Gastrocnemius medialis (tissue), 4 donors: ENCODE measurements around the gene ECSCR. TPM values are rescaled to one million over a fixed set of nuclear protein-coding genes. Genes with fewer than 3 reads are reported as not detected.
A peak's percentile ranks its signal among the peaks of the same experiment; 100 is the strongest.

ENCODE experiments used
- ATAC-seq, 2 donors: fragments of 150-250 bp; one replicate each; pipeline ENCODE4 v1.9.1; 2016
- DNase-seq, 2 donors: peaks; one replicate each; pipeline ENCODE4 v3.0.0-alpha.2; 2019
- H3K27ac ChIP-seq, 4 donors: fragments of 200-600 bp; sonication (generic); 1 replicate in 1 of 4; 2 replicates in 3 of 4; pipeline ENCODE4 v1.5.1; 2016 to 2018; ENCODE audit warnings: mild to moderate bottlenecking in 2 of 4, moderate library complexity in 1 of 4
- H3K27me3 ChIP-seq, 3 donors: fragments of 200-600 bp; sonication (generic) in 2 of 3; 1 replicate in 1 of 3; 2 replicates in 2 of 3; pipeline versions ENCODE4 v1.5.1 to v1.6.0; 2016 to 2019; ENCODE audit warnings: mild to moderate bottlenecking in 1 of 3, moderate library complexity in 1 of 3
- H3K36me3 ChIP-seq, 2 donors: fragments of 200-600 bp; sonication (generic) in 1 of 2; one replicate each; pipeline ENCODE4 v1.5.1; 2017 to 2018
- H3K4me1 ChIP-seq, 2 donors: fragments of 200-600 bp; sonication (generic) in 1 of 2; one replicate each; pipeline ENCODE4 v1.5.1; 2016 to 2017; ENCODE audit warnings: mild to moderate bottlenecking in 2 of 2
- H3K4me3 ChIP-seq, 4 donors: fragments of 200-600 bp; sonication (generic) in 3 of 4; 1 replicate in 1 of 4; 2 replicates in 3 of 4; pipeline ENCODE4 v1.5.1; 2016 to 2019; ENCODE audit warnings: mild to moderate bottlenecking in 2 of 4
- H3K9me3 ChIP-seq, 3 donors: fragments of 200-600 bp; sonication (generic) in 2 of 3; 1 replicate in 1 of 3; 2 replicates in 2 of 3; pipeline ENCODE4 v1.5.1; 2016 to 2019
- CTCF ChIP-seq, 5 experiments: fragments of 450-650 bp in 3 of 5; fragments of 200-600 bp in 2 of 5; sonication (generic) in 2 of 5; IDR thresholded peaks in 4 of 5; conservative IDR thresholded peaks in 1 of 5; 1 replicate in 4 of 5; 2 replicates in 1 of 5; pipeline ENCODE4 v1.5.1; 2016 to 2019; ENCODE audit warnings: antibody characterized with exemption in 5 of 5, mild to moderate bottlenecking in 3 of 5, moderate library complexity in 3 of 5
- POLR2A ChIP-seq, 2 donors: fragments of 450-650 bp; IDR thresholded peaks; one replicate each; pipeline ENCODE4 v1.6.1; 2017; ENCODE audit warnings: antibody characterized with exemption in 2 of 2, mild to moderate bottlenecking in 2 of 2, moderate library complexity in 2 of 2
- in situ Hi-C, 4 donors: fragments of 200-750 bp; cut with MboI; loops; one replicate each; pipeline versions ENCODE4 v1.15.0 to v1.8.0; 2017; ENCODE audit warnings: low sequenced_read_pairs in 4 of 4
- intact Hi-C: fragments of 100-400 bp; cut with DNase I; formaldehyde crosslinking; loops from one replicate; pipeline ENCODE4 v1.15.1; 2023; ENCODE audit warnings: low total_unique reads
- total RNA-seq, 4 donors: library from RNA; depleted of rRNA; stranded (reverse); fragments of >200 nt; gene quantifications; one replicate each; pipeline versions ENCODE4 v1.1.0 to v1.2.3, GENCODE V29; 2016

Gene ECSCR
- total RNA-seq, 4 donors from 2014 or later: 5.4 to 8.9 (median 6.9) TPM

GRCh38 chr5:139474890-139475791 lies 12.6 kb upstream of the ECSCR start:
- Histone ChIP-seq H3K9me3 (no peaks in the 10 kb centered on the region), H3K27me3 (no peaks in the 10 kb centered on the region), H3K4me1 (peaks cover 12 to 24% of the 10 kb centered on the region in 2 donors), H3K36me3 (no peaks in the 10 kb centered on the region), H3K27ac (peak overlapping the region in 2 of 4 donors; percentile 9 to 50), H3K4me3 (peak overlapping the region in 1 of 4 donors; percentile 25)
- ATAC-seq (peak; percentile 57 to 58), DNase-seq (peak; percentile 15 to 45)
- in situ Hi-C loops: no loop called here
- intact Hi-C loops: no loop called here
- TF ChIP-seq POLR2A (IDR thresholded peaks at IDR 0.05) (no peak), CTCF (IDR thresholded peaks at IDR 0.05 in 4 of 5, conservative IDR thresholded peaks at IDR 0.05 in 1 of 5) (no peak)

GRCh38 chr5:139473565-139473964 lies 11.0 kb upstream of the ECSCR start:
- H3K9me3 ChIP-seq: no peaks in the 10 kb centered on the region
- no peak overlapping the region for H3K4me3 ChIP-seq
- peaks cover 12 to 24% of the 10 kb centered on the region in 2 donors for H3K4me1 ChIP-seq
- intact Hi-C loops (no loop called here), in situ Hi-C loops (no loop called here)
- TF ChIP-seq POLR2A (IDR thresholded peaks at IDR 0.05) (no peak), CTCF (IDR thresholded peaks at IDR 0.05 in 4 of 5, conservative IDR thresholded peaks at IDR 0.05 in 1 of 5) (no peak)
- H3K36me3 ChIP-seq: no peaks in the 10 kb centered on the region
- H3K27me3 ChIP-seq: no peaks in the 10 kb centered on the region
- no peak for ATAC-seq
- peak overlapping the region in 3 of 4 donors; percentile 29 to 51 (median 34) for H3K27ac ChIP-seq
- no peak for DNase-seq

GRCh38 chr5:139473105-139473504 lies 10.6 kb upstream of the ECSCR start:
- H3K27me3 ChIP-seq: no peaks in the 10 kb centered on the region
- in situ Hi-C loops (no loop called here), intact Hi-C loops (no loop called here)
- ATAC-seq (no peak), DNase-seq (no peak)
- TF ChIP-seq POLR2A (IDR thresholded peaks at IDR 0.05): no peak
- no peak for TF ChIP-seq CTCF (IDR thresholded peaks at IDR 0.05 in 4 of 5, conservative IDR thresholded peaks at IDR 0.05 in 1 of 5)
- H3K36me3 ChIP-seq: no peaks in the 10 kb centered on the region
- no peak overlapping the region for H3K4me3 ChIP-seq
- peaks cover 12 to 24% of the 10 kb centered on the region in 2 donors for H3K4me1 ChIP-seq
- no peaks in the 10 kb centered on the region for H3K9me3 ChIP-seq
- peak overlapping the region in 3 of 4 donors; percentile 29 to 51 (median 34) for H3K27ac ChIP-seq

GRCh38 chr5:139472386-139473030 lies 10.0 kb upstream of the ECSCR start:
- Histone ChIP-seq H3K27me3 (no peaks in the 10 kb centered on the region), H3K9me3 (no peaks in the 10 kb centered on the region), H3K4me3 (no peak overlapping the region), H3K36me3 (no peaks in the 10 kb centered on the region), H3K4me1 (peaks cover 12 to 24% of the 10 kb centered on the region in 2 donors), H3K27ac (peak overlapping the region in 1 of 4 donors; percentile 34)
- TF ChIP-seq CTCF (IDR thresholded peaks at IDR 0.05 in 4 of 5, conservative IDR thresholded peaks at IDR 0.05 in 1 of 5) (no peak), POLR2A (IDR thresholded peaks at IDR 0.05) (no peak)
- in situ Hi-C loops: no loop called here
- intact Hi-C loops: no loop called here
- no peak for ATAC-seq
- no peak for DNase-seq
